Stimulated activated CD8-positive, alpha-beta memory T cell treated with anti-CD3 and anti-CD28 coated beads, Interleukin-12 subunit alpha, Interleukin-12 subunit beta, amount 100 ng/mL, for 1 hour (primary cell): ENCODE data around the gene RNASE12.
A peak's percentile ranks its signal among the peaks of the same experiment; 100 is the strongest.
"Not testable (repeated sequence)": the region's sequence is repeated elsewhere in the genome, so short reads cannot be mapped to it uniquely, and the experiment has no call there.

Experiments used
- DNase-seq: peaks from one replicate; pipeline ENCODE4 v3.0.0-alpha.2; 2020; ENCODE audit warnings: low read depth

Gene RNASE12

DNA sequence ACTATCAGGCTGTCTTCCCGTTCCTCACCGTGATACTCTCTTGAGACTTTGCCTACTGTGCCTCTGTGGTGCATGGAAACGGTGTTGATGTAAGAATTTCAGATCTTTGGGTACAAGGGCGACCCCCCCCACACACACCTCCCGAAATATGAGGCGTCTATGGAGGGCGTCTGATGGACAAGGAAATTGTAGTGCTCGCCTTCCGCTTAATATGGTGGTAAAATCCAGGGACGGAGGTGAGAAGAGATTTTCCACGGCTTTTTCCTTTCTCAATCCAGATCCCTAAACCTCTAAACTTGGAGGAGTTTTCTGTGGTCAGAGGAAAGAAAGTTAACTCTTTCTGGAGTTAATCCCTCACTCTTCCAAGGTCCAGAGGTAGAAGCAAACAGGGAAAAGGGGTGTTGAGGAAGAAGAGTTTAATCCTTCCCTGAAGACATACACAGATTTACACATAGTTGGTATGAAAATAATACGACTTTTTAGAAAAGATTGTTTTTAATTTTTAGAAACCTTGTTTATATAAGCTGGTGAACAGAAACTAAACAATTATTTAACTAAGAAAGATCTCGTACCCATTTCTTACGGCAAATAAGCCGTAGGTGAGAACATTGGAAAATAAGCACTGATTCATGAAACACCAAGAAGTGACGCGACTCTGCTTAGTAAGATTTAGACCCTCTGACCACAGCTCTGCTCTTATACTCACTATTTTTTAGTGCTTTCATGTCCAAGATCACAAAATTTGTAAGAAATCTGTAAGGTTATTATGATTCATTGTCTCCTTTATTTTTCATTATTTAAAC, 23.1 kb upstream of the RNASE12 start:
- no peak for DNase-seq

DNA sequence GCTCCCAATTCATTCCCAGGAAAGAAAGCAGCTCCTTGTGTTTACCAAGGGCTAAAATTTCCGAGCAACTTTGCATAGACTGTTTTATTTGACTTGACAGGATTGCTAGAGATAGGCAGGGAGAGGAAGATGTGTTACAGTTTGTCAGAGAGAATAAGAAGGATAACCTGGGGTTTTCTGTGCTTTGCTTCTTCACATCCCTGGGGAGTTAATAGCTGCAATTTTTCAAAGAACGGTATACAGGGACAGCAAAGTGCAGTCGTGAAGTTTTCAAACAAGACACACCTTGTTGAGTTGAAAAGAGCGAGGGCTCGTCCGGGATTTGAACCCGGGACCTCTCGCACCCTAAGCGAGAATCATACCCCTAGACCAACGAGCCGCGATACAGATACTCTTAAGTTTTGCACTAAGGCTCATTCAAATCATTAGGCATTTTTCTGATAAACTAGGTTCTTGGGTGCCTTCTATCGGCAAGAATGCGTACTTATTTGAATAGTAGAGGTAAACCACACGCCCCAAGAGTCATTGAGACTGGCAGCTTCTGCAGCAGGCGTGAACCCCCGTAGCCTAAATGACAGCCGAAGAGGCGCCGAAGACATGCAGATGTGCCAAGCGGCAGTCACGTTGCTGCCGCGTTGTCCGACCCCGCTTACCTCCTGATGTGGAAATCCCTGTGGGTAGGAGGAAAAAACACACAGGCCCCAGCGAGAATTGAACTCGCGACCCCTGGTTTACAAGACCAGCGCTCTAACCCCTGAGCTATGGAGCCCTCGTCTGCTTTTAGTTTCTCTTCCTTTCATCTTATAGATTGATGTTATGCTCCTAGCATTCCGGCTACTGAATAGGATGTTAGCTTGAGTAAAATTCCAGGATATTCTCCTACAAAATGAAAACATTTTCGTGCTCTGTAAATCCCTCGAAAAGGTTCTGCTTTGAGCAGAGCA, 22.2 kb upstream of the RNASE12 start:
- peak; percentile 73 for DNase-seq

DNA sequence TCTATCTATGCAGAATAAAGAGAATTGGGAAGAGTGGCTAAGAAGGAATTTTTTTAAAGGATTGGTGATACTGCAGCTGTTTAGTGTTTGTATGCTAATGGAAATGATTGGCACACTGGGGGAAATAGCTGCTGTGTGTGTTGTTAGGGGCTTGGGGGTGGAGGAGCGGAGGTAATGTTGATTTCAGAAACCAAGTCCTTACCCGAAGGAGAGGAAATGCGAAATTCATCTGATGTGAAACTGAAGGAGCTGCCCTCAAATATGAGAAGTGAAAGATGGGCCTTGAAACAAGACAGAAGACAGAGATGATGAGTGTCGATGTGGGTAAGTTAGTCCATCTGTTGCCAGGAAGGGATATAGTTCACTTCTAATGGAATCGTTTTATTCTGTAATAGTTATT, 21.2 kb upstream of the RNASE12 start:
- DNase-seq = no peak

DNA sequence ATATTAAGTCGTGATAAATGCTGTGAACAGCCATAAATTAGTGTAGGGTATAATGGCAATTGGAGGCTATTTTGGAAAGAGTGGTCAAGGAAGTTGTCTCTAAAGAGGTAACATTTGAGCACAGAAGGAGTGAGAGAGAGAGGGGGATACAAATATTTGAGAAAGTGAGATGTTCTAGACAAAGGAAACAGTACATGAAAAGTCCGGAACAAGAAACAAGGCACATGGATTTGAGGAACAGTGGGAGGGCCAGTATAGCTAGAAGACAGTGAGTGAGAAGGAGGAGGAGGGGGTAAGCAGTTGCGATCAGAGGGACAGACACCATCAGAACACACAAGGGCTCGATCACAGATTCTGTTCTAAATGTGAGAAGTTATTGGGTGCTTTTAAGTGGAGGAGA, 20.1 kb upstream of the RNASE12 start:
- no peak for DNase-seq

DNA sequence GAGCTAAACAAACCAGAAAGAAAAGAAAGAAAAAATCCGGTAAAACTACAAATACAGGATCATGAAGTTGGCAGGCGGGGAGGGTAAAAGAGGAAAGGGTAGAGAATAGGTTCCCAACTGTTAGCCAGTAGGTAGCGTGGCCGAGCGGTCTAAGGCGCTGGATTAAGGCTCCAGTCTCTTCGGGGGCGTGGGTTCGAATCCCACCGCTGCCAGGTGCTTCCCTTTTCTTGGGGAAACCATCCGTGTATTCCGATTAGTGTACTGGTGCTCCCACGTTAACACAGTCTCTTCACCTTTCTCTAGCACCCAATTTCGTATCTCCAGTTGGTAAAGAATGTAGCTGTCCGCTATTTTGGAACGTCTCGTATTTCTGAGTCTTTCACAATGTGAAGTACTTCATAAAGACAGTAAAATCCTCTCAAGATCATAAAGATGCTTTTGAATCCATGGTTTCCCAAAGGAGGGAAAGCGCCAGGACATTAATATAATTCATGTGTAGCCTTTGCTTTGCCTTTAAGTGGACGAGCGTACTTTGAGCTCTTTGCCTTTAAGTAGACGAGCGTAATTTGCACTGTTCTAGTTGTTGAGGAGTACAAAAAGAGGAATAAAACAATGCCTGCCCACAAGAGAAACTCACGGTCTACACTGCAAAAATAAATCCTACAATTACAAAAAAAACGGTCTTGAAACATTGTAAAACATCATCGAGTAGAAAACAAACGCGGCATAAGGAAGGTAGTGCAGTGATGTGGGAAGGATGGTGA, 19.0 kb upstream of the RNASE12 start:
- peak; percentile 52 for DNase-seq

DNA sequence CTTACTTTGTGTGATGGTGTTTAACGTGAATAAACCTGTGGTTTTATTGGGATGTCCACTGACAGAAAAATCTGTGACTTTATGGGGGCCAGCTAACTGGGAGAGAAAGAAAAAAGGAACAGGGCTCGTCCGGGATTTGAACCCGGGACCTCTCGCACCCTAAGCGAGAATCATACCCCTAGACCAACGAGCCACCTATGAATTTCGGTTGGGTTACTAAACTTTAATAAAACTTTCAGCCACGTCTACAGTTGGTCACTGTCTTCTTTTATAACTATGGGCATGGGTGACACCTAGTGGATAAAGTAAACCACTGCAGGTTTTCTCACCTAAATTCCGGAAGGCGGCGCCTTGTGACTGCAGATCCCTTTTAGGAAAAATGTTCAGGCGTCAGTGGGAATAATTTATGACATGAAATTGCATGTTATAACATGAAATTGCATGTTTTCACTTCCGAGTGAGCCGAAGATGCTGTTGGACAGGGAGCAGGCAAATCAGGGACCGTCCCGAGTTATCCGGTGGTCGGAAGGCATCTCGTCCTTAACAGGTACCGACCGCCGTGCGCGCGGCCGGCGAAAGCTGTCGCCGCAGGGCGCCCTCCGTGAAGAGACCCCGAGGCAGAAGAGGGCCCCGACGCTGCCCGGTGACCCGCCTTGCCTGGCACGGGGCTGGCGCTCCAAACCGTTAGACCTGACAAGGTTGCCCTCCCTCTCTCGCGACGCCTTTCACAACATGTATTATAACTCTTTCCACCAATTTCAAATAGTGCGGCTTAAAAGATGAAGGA, 18.2 kb upstream of the RNASE12 start:
- DNase-seq = peak; percentile 43

GRCh38 chr14:20608383-20609110, 17.4 kb upstream of the RNASE12 start:
- DNase-seq = no peak

- no peak for DNase-seq
Measured at GRCh38 chr14:20607617-20608016, 16.4 kb upstream of the RNASE12 start.

DNA sequence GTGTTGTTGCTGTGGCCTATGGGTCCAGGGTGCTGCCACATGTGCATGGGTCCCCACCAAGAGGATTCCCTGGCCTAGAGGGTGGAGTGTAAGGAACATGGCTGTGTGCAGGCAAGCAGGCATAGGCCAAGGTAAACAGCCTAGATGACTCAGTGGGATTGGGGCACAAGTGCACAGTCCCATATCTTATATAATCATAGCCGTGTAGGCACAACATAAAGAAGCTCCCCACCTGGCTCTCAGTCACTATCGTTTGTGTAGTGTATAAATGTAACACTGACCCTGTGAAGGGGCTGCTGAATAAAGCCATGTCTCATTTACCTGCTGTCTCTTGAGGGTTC, 15.7 kb upstream of the RNASE12 start:
- no peak for DNase-seq

GRCh38 chr14:20606190-20606901, 15.2 kb upstream of the RNASE12 start:
- DNase-seq = no peak

DNA sequence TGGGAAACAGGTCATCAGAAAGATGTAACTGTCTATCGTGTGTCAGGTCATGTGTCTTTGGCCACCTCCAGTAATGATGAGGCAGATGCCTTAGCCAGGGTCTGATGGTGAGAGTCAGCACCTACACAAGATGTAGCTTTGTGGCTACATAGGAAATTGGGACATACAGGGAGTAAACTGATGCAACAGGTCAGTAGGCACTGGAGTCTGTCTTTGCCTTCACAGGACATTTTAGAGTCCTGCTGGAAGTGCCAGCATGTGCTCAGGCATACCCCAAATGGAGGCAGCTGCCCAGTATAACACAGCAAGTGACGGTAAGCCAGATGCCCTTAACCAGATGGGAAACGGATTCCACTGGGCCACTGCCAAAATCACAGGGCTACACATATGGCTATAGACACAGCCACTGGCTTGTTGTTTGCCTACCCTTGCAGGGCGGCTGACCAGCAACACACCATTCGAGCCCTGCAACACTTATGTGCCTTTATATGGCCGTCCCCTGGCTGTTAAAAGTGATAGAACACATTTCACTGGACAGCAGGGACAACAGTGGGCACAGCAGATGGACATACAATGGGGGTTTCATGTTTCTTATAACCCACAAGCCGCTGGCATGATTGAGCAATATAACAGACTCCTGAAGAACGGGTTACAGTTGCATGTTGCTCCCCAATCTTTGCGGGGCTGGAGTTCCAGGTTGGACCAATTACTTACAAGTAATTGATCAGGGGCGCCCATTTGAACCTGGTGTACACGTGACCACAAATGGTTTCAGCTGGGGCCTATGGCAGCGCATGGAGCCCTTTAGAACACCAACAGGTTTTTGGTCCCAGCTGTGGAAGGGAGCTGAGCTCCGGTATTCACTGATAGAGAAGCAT, 12.9 kb upstream of the RNASE12 start:
- DNase-seq = no peak

DNA sequence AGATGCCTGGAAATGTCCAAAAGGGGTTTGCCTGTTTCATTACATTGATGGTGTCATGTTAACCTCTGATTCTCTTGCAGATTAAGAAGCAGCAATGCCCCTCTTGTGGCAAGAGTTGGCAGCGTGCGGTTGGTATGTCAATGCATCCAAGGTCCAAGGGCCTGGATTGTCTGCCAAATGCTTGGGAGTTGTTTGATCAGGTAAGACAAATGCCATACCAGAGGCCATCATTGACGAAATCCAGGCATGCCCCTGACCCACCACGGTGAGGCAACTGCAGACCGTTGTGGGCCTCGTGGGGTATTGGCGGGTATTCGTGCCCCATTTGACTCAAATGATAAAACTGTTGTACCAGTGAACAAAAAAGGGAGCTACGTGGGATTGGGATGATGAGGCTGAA, 11.4 kb upstream of the RNASE12 start:
- no peak for DNase-seq

GRCh38 chr14:20601522-20601921, 10.3 kb upstream of the RNASE12 start:
- no peak for DNase-seq

GRCh38 chr14:20597108-20597507, 5.9 kb upstream of the RNASE12 start:
- no peak for DNase-seq

- not testable (repeated sequence) for DNase-seq
Measured at GRCh38 chr14:20595726-20596125, 4.5 kb upstream of the RNASE12 start.

- no peak for DNase-seq
Measured at GRCh38 chr14:20592574-20592973, 1.4 kb upstream of the RNASE12 start.

GRCh38 chr14:20587489-20588154, 3.6 kb downstream of the RNASE12 start, which contains the start of gene RNASE11:
RNASE11 (minus strand) TSS chr14:20588001.
- DNase-seq = no peak

GRCh38 chr14:20583908-20584307, 7.3 kb downstream of the RNASE12 start:
- DNase-seq = no peak

- no peak for DNase-seq
Measured at GRCh38 chr14:20583142-20583541, 8.0 kb downstream of the RNASE12 start.
